T-helper 1 cell treated with Interleukin-12 subunit alpha and Interleukin-12 subunit beta and Interleukin-4 antibody, amounts not matched to agents 30 ng/mL and 1 ng/mL, for 36 hours (primary cell): ENCODE data around the gene TIFAB. TPM values are rescaled to one million over a fixed set of nuclear protein-coding genes. Genes with fewer than 3 reads are reported as not detected.

Experiments
- intact Hi-C: fragments of 100-400 bp; cut with micrococcal nuclease; formaldehyde crosslinking; loops from one replicate; pipeline ENCODE4 v1.15.1; 2024
- total RNA-seq: library from RNA; stranded (reverse); gene quantifications from 2 replicates; pipeline ENCODE4 v1.2.3, GENCODE V29; 2022

TIFAB gene
- total RNA-seq, 1 donor from 2014 or later = not detected

DNA sequence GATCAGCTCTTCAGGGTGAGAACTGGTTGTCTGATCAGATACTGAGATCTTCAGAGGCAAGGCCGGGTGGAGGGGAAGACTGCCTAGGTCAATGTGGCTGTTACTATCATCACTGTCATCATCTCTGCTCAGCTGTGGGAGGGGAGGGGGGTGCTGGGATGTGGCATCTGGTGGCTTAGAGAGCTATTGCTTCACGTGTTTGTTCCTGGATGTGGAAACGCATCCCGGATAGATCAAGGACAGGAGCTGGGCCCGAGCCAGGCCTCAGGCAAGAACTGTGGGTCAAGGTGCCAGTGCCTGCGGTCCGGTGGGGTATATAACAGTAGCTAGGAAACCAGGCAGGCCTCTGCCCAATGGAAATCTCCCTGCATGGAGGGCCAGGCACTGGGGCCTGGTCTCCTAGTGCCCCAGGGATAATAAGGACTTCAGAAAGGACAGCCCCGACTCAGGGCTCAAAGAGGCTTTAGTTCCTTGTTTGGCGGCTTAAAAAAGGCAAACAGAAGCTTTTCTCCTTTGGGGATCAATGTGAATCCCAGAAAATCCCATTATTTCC lies 30.3 kb upstream of the TIFAB start:
- intact Hi-C loops = no loop called here

DNA sequence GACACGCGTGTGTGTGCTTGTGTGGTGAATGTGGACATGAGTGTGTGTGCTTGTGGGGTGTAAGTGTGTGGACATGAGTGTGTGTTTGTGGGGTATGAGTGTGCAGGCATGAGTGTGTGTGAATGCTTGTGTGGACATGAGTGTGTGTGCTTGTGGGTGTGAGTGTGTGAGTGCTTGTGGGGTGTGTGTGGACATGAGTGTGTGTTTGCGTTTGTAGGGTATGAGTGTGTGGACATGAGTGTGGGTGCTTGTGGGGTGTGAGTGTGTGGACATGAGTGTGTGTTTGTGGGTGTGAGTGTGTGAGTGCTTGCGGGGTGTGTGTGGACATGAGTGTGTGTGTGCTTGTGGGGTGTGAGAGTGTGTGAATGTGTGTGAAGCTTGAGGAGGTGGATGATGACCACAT lies 29.8 kb upstream of the TIFAB start:
- intact Hi-C loops = no loop called here

DNA sequence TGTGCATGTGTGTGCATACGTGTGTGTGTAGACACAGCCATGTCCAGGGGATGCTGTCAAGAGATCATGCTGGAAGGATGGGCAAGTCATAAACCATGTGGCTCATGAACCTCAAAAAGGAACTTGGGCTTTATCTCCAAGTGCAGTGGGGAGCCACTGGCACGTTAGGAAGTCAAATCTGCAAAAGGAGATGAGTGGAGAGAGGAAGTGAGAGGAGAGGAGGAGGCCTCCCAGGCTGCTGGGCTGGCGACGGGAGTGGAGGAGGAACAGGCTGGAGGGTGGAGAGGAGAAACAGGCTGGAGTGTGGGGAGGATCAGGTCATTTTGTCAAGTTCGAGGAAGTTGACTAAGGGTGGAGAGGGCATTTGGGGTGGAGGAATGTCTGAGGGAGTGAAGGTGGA lies 29.2 kb upstream of the TIFAB start:
- intact Hi-C loops = no loop called here

DNA sequence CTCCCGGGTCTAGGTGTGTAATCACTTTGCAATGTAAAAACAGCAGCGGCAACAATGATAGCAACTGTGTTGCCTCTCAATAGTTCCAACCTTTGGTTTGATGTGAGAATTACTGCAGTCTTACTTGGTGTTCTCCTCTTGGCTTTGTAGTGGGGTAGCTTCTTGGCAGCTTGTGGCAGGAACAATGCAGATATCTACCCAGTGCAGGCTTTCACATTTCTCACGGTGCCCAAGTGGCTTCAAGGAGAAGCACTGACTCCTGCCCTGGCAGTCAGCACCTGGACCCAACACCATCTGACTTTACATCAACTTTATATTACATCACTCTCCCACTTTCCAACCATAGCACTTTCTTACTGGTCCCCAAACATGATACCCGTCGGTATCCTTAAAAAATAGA lies 28.4 kb upstream of the TIFAB start:
- intact Hi-C loops = no loop called here

DNA sequence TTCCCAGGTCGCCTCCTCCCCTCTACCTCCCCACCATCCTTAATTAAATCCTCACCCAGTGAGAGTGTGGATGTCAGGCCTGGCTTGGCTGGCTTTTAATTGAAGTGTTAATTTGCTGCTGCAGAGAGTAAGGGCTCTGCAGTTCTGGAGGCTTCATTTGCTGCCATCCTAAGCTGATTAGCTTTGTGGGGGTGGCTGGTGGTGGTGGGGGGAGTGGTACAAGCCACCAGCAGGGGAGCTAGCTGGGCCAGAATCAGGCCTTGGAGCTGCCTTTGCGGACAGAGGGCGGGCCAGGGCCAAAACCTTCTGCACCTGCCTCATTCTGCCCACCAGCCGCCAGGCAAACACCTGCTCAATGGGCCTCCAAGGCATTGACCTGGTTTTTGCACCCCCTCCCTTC lies 26.8 kb upstream of the TIFAB start:
- intact Hi-C loops = no loop called here

DNA sequence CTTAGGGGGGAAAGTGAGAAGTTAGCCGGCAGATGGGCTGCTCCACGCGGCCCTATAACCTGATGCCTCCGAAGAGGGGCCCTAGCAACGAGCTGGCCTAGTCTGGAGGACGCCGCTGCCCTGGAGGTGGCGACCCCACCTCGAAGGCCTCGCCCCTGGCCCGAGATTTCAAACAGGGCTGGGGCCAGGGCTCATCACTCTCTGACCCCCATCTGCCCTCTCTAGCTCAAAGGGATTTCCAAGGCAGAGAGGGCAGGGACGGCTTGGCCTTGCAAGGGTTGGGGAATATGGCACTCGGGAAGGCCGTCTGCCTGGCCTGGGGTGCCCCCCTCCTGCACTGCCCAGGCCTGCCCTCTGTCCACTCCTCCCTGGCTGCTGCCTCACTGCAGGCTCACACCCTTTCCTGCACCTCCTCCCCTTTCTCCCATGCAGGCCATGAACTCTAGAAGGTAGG lies 25.5 kb upstream of the TIFAB start:
- intact Hi-C loops = no loop called here

DNA sequence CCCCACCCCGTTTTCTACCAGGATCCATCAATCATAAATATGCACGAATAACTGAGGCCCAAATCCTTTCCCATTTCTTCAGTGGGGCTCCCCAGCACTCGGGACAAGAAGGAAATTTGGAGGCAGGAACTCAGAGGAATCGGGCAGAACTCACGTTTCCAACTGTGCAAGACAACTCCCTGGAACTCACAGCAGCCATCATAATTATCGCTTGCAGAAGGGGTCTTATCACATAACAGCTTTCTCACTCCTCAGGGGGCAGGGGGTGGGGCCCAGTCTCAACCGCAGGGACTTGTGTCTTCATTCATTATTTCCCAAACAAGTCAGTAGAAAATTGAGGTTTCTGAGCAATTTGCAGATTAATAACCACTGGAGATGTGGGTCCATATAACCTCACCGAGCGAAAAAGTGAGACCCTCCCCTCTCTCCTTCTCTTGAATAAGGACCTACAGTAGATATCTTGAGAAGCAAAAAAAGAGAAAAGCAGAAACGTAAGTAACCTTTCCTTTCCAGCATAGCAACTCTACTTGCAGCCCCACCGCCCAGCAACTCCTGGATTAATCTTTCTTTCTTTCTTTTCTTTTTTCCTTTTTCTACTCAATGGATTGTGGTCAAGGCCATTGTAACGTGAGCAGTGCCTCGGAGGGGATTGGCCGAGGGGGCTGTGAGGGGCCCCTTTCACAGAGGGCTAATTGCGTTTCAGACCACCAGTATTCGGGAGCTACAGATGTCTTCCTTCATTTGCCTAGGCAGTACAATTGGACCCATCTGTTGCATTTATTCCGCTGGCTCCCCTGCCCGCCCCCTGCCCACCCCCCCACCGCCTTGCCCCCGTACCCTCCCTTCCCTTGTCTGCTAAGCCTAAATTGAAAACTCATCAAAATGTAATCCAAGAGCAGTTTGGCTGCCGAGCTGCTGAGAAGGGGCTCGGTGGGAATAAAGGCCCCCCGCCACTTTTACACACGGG lies 24.7 kb upstream of the TIFAB start:
- intact Hi-C loops = no loop called here

DNA sequence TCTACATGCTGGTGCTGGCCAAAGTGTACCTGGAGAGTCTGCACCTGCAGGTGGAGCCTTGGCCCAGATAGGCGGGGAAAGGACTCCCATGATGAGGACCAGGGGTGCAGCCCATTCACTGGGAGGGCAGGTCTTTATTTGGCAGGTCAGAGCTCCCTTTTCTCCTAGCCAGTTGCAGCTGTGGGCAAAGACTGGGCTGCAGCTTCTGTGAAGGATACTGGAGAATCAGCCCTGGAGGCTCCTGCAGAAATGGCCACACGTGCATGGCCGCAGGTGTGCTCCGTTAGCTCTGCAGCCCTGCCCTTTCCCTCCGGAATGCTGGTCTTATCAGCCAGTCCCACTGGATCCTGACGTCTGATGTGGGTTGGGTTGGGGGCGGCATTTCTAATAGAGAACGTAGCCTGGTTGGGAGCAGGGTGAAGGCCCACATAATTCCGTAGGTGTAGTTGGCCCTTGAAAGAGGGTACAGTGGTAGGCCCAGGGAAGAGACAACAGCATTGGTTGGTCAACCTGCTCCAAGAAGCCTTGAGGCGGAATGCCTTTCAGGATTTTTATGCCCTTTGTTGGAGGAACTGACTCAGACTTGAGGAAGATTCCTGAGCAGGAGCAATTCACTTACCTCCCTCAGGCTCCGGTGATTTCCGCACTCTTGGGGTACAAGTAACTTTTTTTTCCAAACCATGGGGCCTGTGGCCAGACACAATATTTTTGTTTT lies 22.0 kb upstream of the TIFAB start:
- intact Hi-C loops = no loop called here

DNA sequence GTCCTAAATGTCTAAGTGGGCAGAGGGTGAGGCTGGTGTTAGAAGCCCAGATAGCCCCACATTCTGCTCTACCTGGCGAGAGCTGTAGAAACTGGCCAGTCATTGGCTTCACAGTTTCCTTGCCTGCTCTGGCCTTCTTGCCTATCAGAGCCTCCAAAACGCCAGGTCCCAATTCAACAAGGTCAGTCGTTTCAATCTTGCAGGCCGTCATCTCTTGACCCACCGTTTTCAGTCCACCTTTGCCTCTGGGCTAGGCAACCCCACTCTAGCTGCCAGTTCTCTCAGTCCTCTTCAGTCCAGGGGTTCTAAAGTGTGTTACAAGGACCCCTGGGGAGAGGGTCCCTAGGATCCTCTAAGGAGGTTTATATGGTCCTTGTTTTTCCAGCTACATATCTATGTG lies 20.0 kb upstream of the TIFAB start:
- intact Hi-C loops = no loop called here

DNA sequence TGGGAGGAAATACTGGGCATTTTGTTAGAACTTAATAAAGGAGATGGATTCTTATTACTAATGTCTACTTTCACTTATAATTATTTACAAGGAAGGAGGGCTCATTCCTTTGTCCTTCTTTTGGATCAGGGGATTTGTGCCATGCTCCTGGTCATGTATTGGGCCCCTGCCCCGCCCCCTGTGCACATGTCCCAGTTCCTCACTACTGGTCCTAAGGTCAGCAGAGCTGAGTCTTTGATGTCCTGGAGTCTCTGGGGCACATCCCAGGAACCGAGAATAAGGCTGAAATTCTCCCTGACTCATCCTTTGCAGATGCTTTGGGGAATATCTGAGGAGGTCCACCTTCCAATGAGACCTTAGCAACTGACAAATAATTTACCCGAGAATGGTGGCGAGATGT lies 19.6 kb upstream of the TIFAB start:
- intact Hi-C loops = no loop called here

DNA sequence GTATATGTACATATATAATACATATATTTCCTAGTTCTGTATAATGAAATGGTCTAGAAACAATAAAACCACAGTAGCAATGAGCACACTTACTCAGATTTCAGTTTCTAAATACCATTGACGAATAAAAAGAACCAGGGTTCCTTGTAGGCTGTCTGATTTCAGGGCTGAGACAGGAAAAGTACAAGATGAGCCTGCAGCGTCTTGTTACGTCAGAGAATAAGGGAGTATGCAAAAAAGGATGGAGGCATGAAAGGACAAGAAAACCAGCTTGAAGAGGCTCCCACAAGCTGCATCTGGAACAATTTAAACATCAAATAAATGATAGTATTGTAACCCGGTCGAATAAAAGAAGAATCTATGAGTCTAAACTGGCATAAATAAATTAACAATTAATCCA lies 17.8 kb upstream of the TIFAB start:
- intact Hi-C loops = no loop called here

DNA sequence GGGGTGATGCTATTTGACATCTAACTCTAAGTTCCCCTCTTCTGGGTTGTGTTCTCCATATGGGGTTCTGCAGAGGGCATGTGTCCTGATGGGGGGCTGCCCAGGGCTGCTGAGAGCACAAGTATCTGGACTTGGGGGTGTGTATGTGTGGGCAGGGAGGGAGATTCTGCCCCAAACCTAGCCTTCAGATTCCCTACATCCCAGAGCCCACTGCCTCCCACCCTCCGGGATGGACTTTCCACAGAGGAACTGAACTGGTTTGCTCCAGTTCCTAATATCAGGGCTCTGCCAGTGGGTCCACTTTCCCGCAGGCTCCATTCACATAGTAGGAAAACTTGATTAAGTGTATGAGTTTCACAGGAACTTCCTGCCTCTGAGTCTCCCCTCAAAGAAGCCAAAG lies 16.4 kb upstream of the TIFAB start:
- intact Hi-C loops = no loop called here

DNA sequence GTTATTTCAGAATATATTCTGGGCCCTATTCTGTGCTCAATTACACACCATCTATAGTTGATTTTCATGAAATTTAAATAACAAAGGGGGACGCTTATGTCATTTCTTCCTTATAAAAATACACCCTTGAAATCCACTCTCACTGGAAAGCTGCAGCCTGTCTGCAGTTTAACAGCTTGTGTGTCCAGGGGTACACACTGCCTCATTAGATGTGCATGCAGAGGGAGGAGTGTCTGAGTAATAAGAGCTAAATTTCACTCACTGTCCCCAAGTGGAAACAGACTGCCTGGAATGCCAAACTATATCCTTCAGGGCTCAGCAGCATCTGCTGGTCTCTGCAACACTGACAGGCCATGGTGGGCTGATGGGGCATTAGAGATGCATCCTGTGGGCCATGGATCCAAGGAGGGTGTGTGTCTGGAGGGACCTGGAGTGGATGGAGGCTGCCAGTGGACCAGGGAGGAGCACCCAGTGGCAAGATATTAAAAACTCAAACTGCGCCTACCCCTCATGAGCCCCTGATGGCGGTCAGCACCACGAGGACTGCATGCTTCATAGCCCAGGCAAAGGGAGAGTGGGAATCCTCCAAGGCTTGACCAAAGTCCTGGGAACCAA lies 15.8 kb upstream of the TIFAB start:
- intact Hi-C loops = no loop called here

DNA sequence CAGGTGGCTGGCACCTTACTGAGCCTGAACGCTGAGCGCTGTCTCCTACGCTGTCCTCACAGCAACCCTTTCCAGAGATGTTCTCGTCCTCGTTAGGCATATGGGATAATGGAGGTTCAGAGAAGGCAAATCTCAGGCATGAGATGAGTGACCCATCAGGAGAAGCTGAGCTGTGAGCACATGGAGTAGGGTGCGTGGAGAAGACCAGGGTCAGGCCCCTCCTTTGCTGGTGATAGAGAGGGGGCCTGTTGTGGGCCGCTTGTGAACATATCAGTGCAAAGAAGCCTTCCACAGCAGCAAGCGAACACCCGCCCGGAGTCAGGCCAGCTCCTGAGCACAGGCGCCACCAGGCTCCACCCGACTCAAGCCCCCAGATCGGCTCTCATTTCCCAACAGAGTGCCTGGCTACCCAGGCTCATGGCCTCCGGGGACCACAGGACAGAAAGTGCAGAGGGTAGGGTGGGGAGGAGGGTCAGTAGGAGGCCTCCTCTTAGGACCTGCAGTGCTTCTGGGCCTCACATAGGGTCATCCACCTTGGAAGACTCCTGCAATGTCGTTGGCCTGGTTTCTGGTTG lies 15.0 kb upstream of the TIFAB start:
- intact Hi-C loops = no loop called here

DNA sequence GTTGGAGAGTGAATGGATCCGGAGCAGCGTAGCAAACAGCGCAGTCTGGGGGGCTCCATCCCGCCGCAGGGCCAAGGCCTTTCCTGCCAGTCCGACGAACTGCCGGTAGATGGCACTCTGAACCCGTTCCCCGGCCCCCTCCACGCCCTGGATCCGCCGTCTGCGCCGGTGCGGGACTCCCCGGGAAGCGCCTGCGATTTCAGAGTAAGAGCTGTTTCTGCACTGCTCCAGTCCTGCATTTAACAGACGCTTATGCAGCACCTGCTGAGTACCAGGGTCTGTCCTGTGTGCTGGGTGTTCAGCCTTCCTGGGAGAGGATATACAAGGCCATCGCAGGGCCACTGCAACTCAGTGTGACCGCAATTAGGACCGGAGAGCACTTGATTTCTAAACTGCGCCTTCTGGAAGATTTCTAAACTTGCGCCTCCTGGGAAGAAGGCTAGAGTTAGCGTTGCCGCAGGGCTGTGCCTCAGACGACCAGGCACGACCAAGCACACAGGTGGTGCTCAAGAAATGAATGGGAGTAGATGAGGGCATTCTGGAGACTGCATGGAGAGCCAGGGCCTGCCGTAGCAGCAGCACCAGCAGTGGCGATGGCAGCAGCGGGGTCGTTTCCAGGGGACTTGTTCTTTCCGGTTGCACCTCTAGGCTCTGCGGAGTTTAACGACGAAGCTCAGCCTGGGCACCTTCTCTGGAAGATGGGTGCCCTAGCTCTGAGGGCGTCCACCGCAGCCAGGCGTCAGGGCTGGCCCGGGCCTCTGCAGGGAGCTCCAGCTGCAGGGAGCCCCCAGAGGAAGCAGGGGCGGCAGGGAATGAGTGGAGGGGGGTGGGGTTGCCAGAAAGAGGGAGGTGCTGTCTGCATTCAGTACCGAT lies 14.3 kb upstream of the TIFAB start:
- intact Hi-C loops = loop anchor here (1.0 kb wide), 3 partner anchors 86 to 364 kb away; no protein-coding TSS in a partner anchor

DNA sequence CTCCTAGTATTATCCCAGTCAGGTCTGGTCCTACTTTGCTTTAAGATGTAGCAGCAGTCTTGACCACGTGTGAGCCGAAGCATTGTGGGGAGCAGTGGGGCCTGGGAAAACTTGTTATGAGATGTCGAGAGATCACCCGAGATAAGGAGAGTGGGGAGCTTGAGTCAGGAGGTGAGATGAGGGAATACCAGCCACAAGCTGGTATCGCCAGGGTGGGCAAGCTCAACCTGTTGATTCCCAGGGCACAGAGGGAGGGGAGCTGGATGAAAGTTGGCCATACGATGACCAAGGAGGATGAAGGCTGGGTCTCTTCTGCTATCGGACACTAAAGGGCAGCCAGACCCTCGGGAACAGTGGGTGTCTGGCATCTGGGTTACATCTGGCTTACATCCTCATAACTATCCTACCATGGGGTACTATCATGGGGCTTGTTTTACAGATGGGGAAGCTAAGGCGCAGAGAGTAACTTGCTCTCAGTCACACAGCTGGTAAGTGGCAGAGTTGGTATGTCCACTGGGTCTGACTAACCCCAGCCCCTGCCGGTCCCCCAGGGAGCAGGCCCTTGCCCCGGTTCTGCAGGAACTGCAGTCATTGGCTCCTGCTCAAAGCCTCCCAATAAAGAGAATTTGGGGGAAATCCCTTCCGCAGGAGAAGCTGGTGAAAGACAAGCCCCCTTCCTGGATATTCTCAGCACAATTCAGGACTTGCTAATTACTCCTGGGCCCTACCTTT lies 13.4 kb upstream of the TIFAB start:
- intact Hi-C loops = loop anchor here (1.0 kb wide), 3 partner anchors 87 to 365 kb away; no protein-coding TSS in a partner anchor

DNA sequence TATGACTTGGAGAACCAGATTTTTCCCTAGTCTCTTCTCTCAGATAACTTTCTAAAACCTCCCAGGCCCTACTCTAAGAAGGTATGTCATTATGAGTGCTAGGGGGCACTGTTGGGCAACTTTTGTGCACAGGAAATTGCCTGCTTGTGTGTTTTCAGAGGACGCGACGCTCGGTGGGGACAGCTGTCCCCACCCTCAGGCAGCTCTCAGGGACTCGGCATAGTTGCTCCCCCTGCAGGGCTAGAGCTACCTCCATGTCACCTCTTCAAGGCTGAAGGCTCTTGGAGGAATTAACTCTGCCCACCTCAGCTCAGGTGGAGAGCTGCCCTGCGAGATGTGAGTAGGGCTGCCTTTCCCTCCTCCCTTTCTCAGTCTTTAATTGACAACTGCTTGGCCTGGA lies 10.2 kb upstream of the TIFAB start:
- intact Hi-C loops = loop anchor here (1.0 kb wide), 2 partner anchors 90 to 104 kb away; no protein-coding TSS in a partner anchor

DNA sequence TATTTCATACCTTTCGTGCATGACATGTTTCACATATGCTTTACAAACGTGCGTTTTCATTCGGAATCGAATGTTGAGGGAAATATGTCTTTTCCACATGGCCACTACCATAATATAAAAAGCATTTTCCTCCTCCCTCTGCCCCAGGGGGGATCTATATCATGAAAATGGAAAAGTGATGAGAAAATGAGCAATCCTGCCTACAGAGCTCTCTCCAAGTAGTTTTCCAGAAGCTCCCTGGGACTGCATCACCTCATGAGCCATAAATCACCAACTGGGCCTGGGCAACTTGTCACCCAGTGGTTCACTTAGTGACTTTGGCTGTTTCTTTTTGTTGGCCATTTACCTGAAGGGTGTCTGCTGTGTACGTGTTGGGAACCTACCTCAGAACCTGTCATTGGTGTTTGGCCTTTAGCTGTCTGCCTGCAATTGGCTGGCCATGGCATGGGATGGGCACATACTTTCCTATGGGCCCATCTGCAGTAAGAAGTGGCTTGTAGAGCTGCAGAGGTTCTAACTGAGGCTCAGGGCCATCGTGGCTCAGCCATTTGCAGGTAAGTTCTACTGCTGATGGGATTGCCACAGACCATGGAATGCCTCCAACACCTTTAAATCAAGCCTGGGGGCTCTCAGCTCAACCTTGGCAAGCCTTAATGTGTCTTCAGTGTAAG lies 9.5 kb upstream of the TIFAB start:
- intact Hi-C loops = loop anchor here (1.0 kb wide), 2 partner anchors 91 to 105 kb away; no protein-coding TSS in a partner anchor
